T-helper 17 cell (primary cell): Measurements from ENCODE around the gene ZNF580. TPM values are rescaled to one million over a fixed set of nuclear protein-coding genes. Genes with fewer than 3 reads are reported as not detected.
A peak's percentile ranks its signal among the peaks of the same experiment; 100 is the strongest.

ENCODE experiments used
- ATAC-seq: fragments of 150-1000 bp; cut with Tn5 transposase; 2 replicates; pipeline ENCODE4 v1.10.0; 2021; ENCODE audit warnings: mild to moderate bottlenecking, moderate library complexity
- DNase-seq, 3 donors: peaks; one replicate each; pipeline versions ENCODE4 v3.0.0 to v3.0.0-alpha.2; 2020 to 2021
- H3K9me3 ChIP-seq: one replicate; pipeline ENCODE4 v1.7.0; 2013; ENCODE audit warnings: low read length, mild to moderate bottlenecking; ENCODE audit not compliant: control insufficient read depth, poor library complexity, severe bottlenecking
- H3K27ac Mint-ChIP-seq: one replicate; pipeline ENCODE4 v1.8.0; 2022; ENCODE audit warnings: mild to moderate bottlenecking, moderate library complexity, mixed read lengths
- H3K27me3 Mint-ChIP-seq: one replicate; pipeline ENCODE4 v1.8.0; 2022; ENCODE audit warnings: mixed read lengths
- H3K36me3 Mint-ChIP-seq: one replicate; pipeline ENCODE4 v1.8.0; 2022; ENCODE audit warnings: low read depth, mixed read lengths
- H3K4me1 Mint-ChIP-seq: one replicate; pipeline ENCODE4 v1.8.0; 2022; ENCODE audit warnings: mild to moderate bottlenecking, mixed read lengths
- H3K4me3 Mint-ChIP-seq: one replicate; pipeline ENCODE4 v1.8.0; 2022; ENCODE audit warnings: mild to moderate bottlenecking, moderate library complexity, mixed read lengths
- total RNA-seq, 4 donors: library from RNA in 2 of 4; stranded (reverse) in 2 of 4; gene quantifications; one replicate each; pipeline ENCODE4 v1.2.3 and lab custom pipeline; 2022 to 2026

The ZNF580 gene
- total RNA-seq, 2 donors from 2014 or later, result 40.3 to 41.8 TPM

GRCh38 chr19:55656988-55657747, 16.4 kb downstream of the ZNF580 start:
- no peak for DNase-seq
- H3K36me3 Mint-ChIP-seq, result peaks cover 9% of the 10 kb centered on the region
- peak overlapping the region; percentile 94 for H3K4me3 Mint-ChIP-seq
- H3K4me1 Mint-ChIP-seq, result peaks cover 46% of the 10 kb centered on the region
- no peak for ATAC-seq
- H3K27me3 Mint-ChIP-seq, result no peaks in the 10 kb centered on the region
- no peaks in the 10 kb centered on the region for H3K9me3 ChIP-seq
- H3K27ac Mint-ChIP-seq, result peak overlapping the region; percentile 100

DNA sequence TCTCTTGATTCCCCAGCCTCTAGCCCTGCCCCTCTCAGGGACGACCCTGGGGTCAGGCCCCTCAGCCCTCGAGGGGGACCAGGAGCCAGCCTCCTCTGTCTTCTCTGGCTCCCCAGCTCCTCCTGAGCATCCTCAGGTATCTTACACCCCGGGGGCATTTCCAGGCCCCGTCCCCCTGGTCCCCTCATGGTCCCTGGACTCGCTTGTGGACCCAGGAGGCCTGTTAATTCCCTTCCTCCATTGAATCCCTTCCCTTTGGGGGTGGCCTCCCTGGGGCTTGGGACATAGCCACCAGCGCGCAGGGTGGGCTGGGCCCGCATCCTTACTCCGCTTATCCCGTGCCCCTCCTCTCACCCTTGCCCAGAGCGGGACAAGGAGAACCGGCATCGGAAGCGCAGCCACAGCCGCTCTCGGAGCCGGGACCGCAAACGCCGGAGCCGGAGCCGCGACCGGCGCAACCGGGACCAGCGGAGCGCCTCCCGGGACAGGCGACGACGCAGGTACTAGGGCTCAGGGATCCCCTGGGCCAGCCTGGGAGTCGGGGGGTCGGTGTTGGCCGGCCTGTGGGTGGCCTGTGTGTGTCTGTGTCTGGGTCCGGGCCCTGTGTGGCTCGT, 18.2 kb downstream of the ZNF580 start:
- Mint-ChIP-seq H3K27me3 (no peaks in the 10 kb centered on the region), H3K36me3 (peaks cover 9% of the 10 kb centered on the region), H3K4me3 (peak overlapping the region; percentile 76), H3K27ac (peak overlapping the region; percentile 100), H3K4me1 (peaks cover 52% of the 10 kb centered on the region)
- no peaks in the 10 kb centered on the region for H3K9me3 ChIP-seq
- ATAC-seq (no peak), DNase-seq (no peak)

DNA sequence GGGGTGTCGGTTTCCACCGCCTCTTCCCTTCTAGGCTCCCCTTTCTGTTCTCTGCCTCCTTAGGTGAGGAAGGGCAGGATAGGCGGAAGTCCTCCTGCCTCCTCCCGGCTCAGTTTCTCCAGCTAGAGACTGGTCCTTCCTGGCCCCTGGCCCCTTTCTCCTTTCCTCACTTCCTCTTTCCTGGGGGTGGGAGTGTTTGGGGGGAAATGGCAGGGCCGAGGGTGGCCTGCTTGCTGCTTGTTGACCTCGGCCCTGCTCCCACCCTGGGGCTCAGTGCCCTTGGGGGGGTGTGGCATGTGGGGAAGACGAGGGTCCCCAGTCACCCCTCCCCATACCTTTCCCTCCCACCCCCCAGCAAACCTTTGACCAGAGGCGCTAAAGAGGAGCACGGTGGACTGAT, 19.0 kb downstream of the ZNF580 start:
- no peak for ATAC-seq
- Mint-ChIP-seq H3K36me3 (peaks cover 9% of the 10 kb centered on the region), H3K27ac (peak overlapping the region; percentile 90), H3K27me3 (no peaks in the 10 kb centered on the region), H3K4me3 (peak overlapping the region; percentile 76), H3K4me1 (peaks cover 49% of the 10 kb centered on the region)
- DNase-seq, result no peak
- H3K9me3 ChIP-seq, result no peaks in the 10 kb centered on the region

- Mint-ChIP-seq H3K27ac (peak overlapping the region; percentile 90), H3K4me1 (peaks cover 51% of the 10 kb centered on the region), H3K4me3 (no peak overlapping the region), H3K36me3 (peaks cover 9% of the 10 kb centered on the region), H3K27me3 (no peaks in the 10 kb centered on the region)
- ATAC-seq, result no peak
- DNase-seq, result no peak
- no peaks in the 10 kb centered on the region for H3K9me3 ChIP-seq
Measured at GRCh38 chr19:55660404-55660803, 19.6 kb downstream of the ZNF580 start.

DNA sequence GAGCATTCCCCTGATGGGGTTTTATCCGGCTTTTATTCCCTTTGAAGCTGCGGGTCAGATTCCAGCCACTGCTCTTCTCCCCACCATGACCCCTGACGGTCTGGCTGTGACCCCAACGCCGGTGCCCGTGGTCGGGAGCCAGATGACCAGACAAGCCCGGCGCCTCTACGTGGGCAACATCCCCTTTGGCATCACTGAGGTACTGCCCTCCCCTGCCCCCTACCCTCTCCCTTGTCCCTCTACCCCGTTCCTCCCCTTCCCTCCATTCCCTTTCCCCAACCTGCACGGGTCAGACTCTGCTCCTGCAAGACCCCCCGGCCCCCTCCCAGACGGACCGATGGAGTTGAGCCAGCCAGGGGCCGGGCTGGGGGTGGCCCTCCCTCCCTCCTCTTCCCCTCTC, 20.2 kb downstream of the ZNF580 start:
- H3K27ac Mint-ChIP-seq, result peak overlapping the region; percentile 90
- no peak for ATAC-seq
- no peaks in the 10 kb centered on the region for H3K27me3 Mint-ChIP-seq
- no peak for DNase-seq
- peaks cover 48% of the 10 kb centered on the region for H3K4me1 Mint-ChIP-seq
- H3K9me3 ChIP-seq, result no peaks in the 10 kb centered on the region
- H3K4me3 Mint-ChIP-seq, result no peak overlapping the region
- peaks cover 9% of the 10 kb centered on the region for H3K36me3 Mint-ChIP-seq

DNA sequence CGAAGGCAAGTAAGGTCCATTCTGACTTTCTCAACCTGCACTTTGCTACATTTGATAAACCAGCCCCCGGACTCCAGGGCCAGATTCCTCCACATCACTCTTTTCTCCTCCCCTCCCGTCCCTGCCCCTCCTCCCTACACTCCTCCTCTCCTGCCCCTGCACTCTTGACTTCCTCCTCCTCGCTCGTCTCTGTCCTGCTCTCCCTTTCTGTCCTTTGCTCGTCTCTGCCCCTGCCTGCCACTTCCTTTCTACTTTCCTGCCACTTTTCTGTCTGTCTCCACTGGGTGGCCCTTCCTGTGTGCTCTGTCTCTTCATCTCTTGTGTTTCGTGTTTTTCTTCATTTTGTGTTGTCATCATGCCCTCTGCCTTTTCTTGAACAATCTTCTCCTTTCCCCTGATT, 21.0 kb downstream of the ZNF580 start:
- Mint-ChIP-seq H3K36me3 (peaks cover 9% of the 10 kb centered on the region), H3K27me3 (no peaks in the 10 kb centered on the region), H3K4me3 (no peak overlapping the region), H3K27ac (no peak overlapping the region), H3K4me1 (peaks cover 44% of the 10 kb centered on the region)
- DNase-seq, result no peak
- ATAC-seq, result no peak
- H3K9me3 ChIP-seq, result no peaks in the 10 kb centered on the region

DNA sequence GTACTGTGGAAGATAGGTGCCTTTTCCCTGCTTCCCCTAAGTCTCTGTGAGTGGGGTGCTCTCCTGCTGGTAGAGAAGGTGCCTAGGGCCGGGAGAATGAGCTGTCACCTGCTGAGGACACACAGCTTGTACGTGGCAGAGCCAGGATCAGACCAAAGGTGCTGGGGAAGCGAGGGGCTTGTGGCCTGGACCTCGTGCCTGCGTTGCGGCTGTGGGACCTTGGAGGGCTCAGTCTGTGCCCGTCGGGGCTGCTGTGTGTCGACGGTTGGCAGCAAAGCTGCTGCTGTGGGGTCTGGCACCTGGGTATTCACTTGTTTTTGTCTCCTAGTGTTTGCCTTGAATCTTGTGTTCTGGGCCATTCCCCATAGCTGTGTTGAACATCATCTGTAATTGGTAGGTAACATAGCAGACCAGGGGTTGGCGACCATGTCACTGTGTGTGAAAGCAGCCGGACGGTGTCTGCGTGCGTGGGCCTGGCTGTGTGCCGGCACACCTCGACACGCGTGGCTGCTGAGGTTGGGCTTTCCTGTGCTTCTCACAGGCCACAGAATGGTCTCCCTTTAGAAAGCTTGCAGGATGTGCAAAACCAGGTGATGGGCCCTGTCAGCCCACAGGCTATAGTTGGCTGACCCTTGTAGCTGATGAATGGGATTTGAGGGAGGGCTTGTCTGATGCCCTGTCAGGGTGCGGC, 23.2 kb downstream of the ZNF580 start:
- H3K36me3 Mint-ChIP-seq, result peaks cover 9% of the 10 kb centered on the region
- H3K4me3 Mint-ChIP-seq, result no peak overlapping the region

GRCh38 chr19:55666343-55667005, 25.7 kb downstream of the ZNF580 start:
- DNase-seq, result no peak
- Mint-ChIP-seq H3K27me3 (no peaks in the 10 kb centered on the region), H3K4me3 (no peak overlapping the region), H3K4me1 (peaks cover 44% of the 10 kb centered on the region), H3K27ac (no peak overlapping the region), H3K36me3 (peaks cover 5% of the 10 kb centered on the region)
- no peaks in the 10 kb centered on the region for H3K9me3 ChIP-seq
- no peak for ATAC-seq

More for the DNA sequence above, 23.2 kb downstream of the ZNF580 start:
- H3K27me3 Mint-ChIP-seq, result no peaks in the 10 kb centered on the region
- H3K9me3 ChIP-seq, result no peaks in the 10 kb centered on the region
- ATAC-seq (no peak), DNase-seq (no peak)
- no peak overlapping the region for H3K27ac Mint-ChIP-seq
- peaks cover 40% of the 10 kb centered on the region for H3K4me1 Mint-ChIP-seq

DNA sequence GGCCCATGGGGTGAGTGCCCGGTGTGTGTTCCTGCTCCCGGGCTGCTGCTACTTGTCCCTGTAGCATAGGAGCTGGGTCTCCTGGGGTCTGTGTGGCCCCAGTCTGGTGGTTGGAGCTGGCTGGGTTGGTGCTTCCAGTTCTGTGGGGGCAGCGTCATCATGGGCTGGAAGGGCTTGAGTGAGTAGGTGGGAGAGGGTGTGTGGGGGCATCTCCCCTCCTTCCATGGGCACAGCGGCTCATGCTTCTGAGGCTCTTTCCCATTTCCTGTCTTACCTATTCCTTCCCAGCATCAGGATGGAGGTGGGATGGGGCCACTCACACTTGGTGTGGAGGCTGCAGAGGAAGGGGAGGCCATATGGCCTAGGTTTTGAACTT, 26.2 kb downstream of the ZNF580 start:
- Mint-ChIP-seq H3K36me3 (peaks cover 1% of the 10 kb centered on the region), H3K27ac (no peak overlapping the region), H3K4me3 (no peak overlapping the region), H3K27me3 (no peaks in the 10 kb centered on the region), H3K4me1 (peaks cover 39% of the 10 kb centered on the region)
- no peaks in the 10 kb centered on the region for H3K9me3 ChIP-seq
- no peak for ATAC-seq
- no peak for DNase-seq

- H3K27ac Mint-ChIP-seq, result no peak overlapping the region
- H3K4me3 Mint-ChIP-seq, result no peak overlapping the region
- ATAC-seq (no peak), DNase-seq (no peak)
- H3K36me3 Mint-ChIP-seq, result no peaks in the 10 kb centered on the region
- H3K4me1 Mint-ChIP-seq, result peaks cover 40% of the 10 kb centered on the region
- no peaks in the 10 kb centered on the region for H3K9me3 ChIP-seq
- no peaks in the 10 kb centered on the region for H3K27me3 Mint-ChIP-seq
Measured at GRCh38 chr19:55667511-55667910, 26.7 kb downstream of the ZNF580 start.

- H3K9me3 ChIP-seq, result no peaks in the 10 kb centered on the region
- peaks cover 35% of the 10 kb centered on the region for H3K4me1 Mint-ChIP-seq
Measured at GRCh38 chr19:55667958-55668357, 27.2 kb downstream of the ZNF580 start.

DNA sequence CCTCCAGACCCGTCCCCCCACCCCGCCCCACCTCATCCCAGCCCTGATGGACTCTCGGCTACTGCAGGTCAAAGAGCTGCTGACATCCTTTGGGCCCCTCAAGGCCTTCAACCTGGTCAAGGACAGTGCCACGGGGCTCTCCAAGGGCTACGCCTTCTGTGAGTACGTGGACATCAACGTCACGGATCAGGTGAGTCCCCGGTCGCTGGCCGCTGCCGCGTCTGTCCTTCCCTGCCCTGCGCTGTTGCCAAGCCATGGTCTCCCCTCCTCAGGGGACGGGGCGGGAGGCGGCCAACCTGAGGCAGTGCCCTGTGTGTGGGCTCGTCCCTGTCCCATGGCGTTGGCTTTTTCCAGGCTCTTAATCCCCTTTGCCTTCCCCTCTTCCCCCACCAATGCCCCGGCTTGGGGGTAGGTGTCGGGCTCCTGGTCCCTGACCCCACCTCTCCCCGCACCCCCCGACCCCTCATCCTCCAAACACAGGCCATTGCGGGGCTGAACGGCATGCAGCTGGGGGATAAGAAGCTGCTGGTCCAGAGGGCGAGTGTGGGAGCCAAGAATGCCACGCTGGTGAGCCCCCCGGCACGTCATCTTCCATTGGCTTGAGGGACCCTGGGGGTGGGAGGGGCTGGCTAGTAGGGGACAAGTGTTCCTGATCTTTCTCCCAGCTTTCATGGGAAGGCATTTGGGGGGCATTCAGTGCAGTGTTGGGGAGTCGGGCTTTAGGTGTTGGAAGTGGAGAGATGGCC, 28.0 kb downstream of the ZNF580 start:
- DNase-seq (no peak), ATAC-seq (no peak)
- no peaks in the 10 kb centered on the region for H3K36me3 Mint-ChIP-seq
- H3K4me3 Mint-ChIP-seq, result no peak overlapping the region
- no peak overlapping the region for H3K27ac Mint-ChIP-seq
- H3K9me3 ChIP-seq, result no peaks in the 10 kb centered on the region
- H3K4me1 Mint-ChIP-seq, result peaks cover 37% of the 10 kb centered on the region
- H3K27me3 Mint-ChIP-seq, result no peaks in the 10 kb centered on the region

More at GRCh38 chr19:55667958-55668357, 27.2 kb downstream of the ZNF580 start:
- DNase-seq, result no peak
- no peak for ATAC-seq
- H3K27ac Mint-ChIP-seq, result no peak overlapping the region
- no peak overlapping the region for H3K4me3 Mint-ChIP-seq
- H3K36me3 Mint-ChIP-seq, result no peaks in the 10 kb centered on the region
- no peaks in the 10 kb centered on the region for H3K27me3 Mint-ChIP-seq
